Choroid plexus epithelial cell (primary cell): ENCODE data around the gene SMCO4.

ENCODE experiments used
- DNase-seq: peaks from one replicate; pipeline ENCODE4 v3.0.0-alpha.2; 2010; ENCODE audit warnings: low read depth
- H3K4me3 ChIP-seq: 2 replicates; pipeline ENCODE4 v1.5.1; 2011; ENCODE audit warnings: low read depth, mild to moderate bottlenecking, control low read depth, low read length, moderate library complexity
- CTCF ChIP-seq: conservative IDR thresholded peaks from 2 replicates; pipeline ENCODE4 v1.5.1; 2011; ENCODE audit warnings: low read depth, mild to moderate bottlenecking, control low read depth, inconsistent platforms, low read length, moderate library complexity

Gene SMCO4

GRCh38 chr11:93493252-93493897 lies 49.8 kb downstream of the SMCO4 start:
- H3K4me3 ChIP-seq, result no peak overlapping the region
- DNase-seq, result no peak
- TF ChIP-seq CTCF, result no peak

GRCh38 chr11:93492464-93493251 lies 50.5 kb downstream of the SMCO4 start:
- TF ChIP-seq CTCF, result no peak
- H3K4me3 ChIP-seq, result no peak overlapping the region
- DNase-seq, result no peak

- no peak overlapping the region for H3K4me3 ChIP-seq
- no peak for TF ChIP-seq CTCF
- DNase-seq, result no peak
These were observed 51.2 kb downstream of the SMCO4 start for GRCh38 chr11:93491973-93492372.

- no peak for DNase-seq
- TF ChIP-seq CTCF, result no peak
- H3K4me3 ChIP-seq, result no peak overlapping the region
These were observed 52.1 kb downstream of the SMCO4 start for GRCh38 chr11:93490996-93491618.

GRCh38 chr11:93489841-93490240 lies 53.4 kb downstream of the SMCO4 start:
- no peak overlapping the region for H3K4me3 ChIP-seq
- no peak for DNase-seq
- no peak for TF ChIP-seq CTCF

GRCh38 chr11:93487032-93487483 lies 56.1 kb downstream of the SMCO4 start:
- no peak for TF ChIP-seq CTCF
- peak; percentile 38 for DNase-seq
- H3K4me3 ChIP-seq, result no peak overlapping the region
